Mucosa of rectum (tissue), 2 donors: Measurements from ENCODE around the gene SLC29A1.
"Not testable (repeated sequence)": the region's sequence is repeated elsewhere in the genome, so short reads cannot be mapped to it uniquely, and the experiment has no call there.

Experiments
- H3K27ac ChIP-seq, 2 donors: one replicate each; pipeline ENCODE4 v1.7.0; 2013; ENCODE audit warnings: inconsistent platforms in 2 of 2, low read depth in 2 of 2, low read length in 2 of 2
- H3K27me3 ChIP-seq, 2 donors: one replicate each; pipeline ENCODE4 v1.7.0; 2013; ENCODE audit warnings: low read length in 2 of 2; ENCODE audit not compliant: control insufficient read depth in 2 of 2, insufficient read depth in 2 of 2
- H3K36me3 ChIP-seq, 2 donors: one replicate each; pipeline ENCODE4 v1.7.0; 2013; ENCODE audit warnings: low read length in 2 of 2; ENCODE audit not compliant: control insufficient read depth in 2 of 2, insufficient read depth in 2 of 2
- H3K4me1 ChIP-seq, 2 donors: one replicate each; pipeline ENCODE4 v1.7.0; 2013; ENCODE audit warnings: low read length in 2 of 2, mild to moderate bottlenecking in 1 of 2; ENCODE audit not compliant: control insufficient read depth in 2 of 2, insufficient read depth in 2 of 2
- H3K4me3 ChIP-seq, 2 donors: one replicate each; pipeline ENCODE4 v1.7.0; 2013; ENCODE audit warnings: low read length in 2 of 2
- H3K9ac ChIP-seq, 2 donors: one replicate each; pipeline ENCODE4 v1.7.0; 2013; ENCODE audit warnings: low read length in 2 of 2, low read depth in 1 of 2, mild to moderate bottlenecking in 1 of 2
- H3K9me3 ChIP-seq, 2 donors: one replicate each; pipeline ENCODE4 v1.7.0; 2013; ENCODE audit warnings: low read length in 2 of 2; ENCODE audit not compliant: control insufficient read depth in 2 of 2
- donor health status: healthy.
- donor health status: Normal muscosa, but diverticular disease.

SLC29A1 gene

DNA sequence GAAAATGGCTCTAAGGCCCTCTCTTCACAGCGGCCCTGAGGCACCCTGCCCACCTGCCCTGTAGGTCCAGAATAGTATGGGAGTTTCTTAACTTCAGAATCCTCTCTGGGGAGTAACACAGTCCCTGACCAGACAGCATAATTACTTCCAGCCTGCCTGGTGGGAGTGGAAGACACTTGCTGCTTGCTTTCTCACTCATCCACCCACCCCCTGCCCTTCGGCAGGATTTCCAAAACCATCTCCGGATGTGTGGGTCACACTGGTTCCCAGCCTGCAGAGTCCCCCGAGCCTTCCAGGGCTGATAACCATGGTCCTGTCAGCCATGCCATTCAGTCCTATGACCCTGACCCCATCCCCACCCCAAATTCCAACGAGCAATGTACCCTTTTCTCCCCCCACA is 5.4 kb downstream of the SLC29A1 start:
- no peaks in the 10 kb centered on the region for H3K9me3 ChIP-seq
- no peak overlapping the region for H3K9ac ChIP-seq
- H3K27me3 ChIP-seq: no peaks in the 10 kb centered on the region
- no peak overlapping the region for H3K4me3 ChIP-seq
- peaks cover 8 to 10% of the 10 kb centered on the region in 2 donors for H3K4me1 ChIP-seq
- H3K36me3 ChIP-seq: peaks cover 0 to 3% of the 10 kb centered on the region in 2 donors
- no peak overlapping the region for H3K27ac ChIP-seq

DNA sequence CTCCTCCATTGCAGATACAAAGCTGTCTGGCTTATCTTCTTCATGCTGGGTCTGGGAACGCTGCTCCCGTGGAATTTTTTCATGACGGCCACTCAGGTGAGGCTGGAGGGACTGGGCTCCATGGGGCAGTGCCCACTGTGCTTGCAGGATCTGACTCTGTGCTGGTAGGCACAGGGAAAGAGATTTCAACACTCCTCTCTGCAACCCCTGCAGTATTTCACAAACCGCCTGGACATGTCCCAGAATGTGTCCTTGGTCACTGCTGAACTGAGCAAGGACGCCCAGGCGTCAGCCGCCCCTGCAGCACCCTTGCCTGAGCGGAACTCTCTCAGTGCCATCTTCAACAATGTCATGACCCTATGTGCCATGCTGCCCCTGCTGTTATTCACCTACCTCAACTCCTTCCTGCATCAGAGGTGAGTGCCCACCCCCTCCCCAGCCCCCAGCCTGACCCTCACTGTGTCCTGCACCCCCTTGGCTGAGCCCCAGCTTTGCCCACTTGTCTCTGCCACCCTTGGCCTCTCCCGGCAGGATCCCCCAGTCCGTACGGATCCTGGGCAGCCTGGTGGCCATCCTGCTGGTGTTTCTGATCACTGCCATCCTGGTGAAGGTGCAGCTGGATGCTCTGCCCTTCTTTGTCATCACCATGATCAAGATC is 6.1 kb downstream of the SLC29A1 start:
- Histone ChIP-seq H3K36me3 (peaks cover 0 to 3% of the 10 kb centered on the region in 2 donors), H3K9me3 (no peaks in the 10 kb centered on the region), H3K27me3 (no peaks in the 10 kb centered on the region), H3K9ac (no peak overlapping the region), H3K4me3 (no peak overlapping the region), H3K27ac (no peak overlapping the region), H3K4me1 (peaks cover 7 to 10% of the 10 kb centered on the region in 2 donors)

GRCh38 chr6:44230034-44230675 is 6.8 kb downstream of the SLC29A1 start:
- Histone ChIP-seq H3K27me3 (no peaks in the 10 kb centered on the region), H3K9me3 (no peaks in the 10 kb centered on the region), H3K4me1 (peaks cover 13 to 16% of the 10 kb centered on the region in 2 donors), H3K36me3 (peaks cover 0 to 3% of the 10 kb centered on the region in 2 donors), H3K4me3 (no peak overlapping the region), H3K27ac (no peak overlapping the region), H3K9ac (no peak overlapping the region)

DNA sequence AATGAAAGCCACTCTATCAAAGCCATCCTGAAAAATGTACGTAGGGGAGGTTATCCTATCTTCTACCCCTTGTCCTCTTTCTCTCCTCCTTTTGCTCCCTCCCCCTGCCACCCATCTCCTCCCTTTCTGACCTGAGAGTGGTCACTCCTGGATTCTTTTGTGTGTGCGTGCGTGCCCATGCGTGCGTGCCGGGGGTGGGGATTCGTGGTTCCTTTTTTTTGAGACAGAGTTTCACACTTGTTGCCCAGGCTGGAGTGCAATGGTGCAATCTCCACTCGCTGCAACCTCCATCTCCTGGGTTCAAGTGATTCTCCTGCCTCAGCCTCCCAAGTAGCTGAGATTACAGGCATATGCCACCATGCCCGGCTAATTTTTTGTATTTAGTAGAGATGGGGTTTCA is 8.0 kb downstream of the SLC29A1 start:
- H3K27me3 ChIP-seq, H3K9me3 ChIP-seq, H3K27ac ChIP-seq, H3K4me3 ChIP-seq, H3K36me3 ChIP-seq, H3K9ac ChIP-seq: not testable (repeated sequence)
- peaks cover 13% of the 10 kb centered on the region in 2 donors for H3K4me1 ChIP-seq

DNA sequence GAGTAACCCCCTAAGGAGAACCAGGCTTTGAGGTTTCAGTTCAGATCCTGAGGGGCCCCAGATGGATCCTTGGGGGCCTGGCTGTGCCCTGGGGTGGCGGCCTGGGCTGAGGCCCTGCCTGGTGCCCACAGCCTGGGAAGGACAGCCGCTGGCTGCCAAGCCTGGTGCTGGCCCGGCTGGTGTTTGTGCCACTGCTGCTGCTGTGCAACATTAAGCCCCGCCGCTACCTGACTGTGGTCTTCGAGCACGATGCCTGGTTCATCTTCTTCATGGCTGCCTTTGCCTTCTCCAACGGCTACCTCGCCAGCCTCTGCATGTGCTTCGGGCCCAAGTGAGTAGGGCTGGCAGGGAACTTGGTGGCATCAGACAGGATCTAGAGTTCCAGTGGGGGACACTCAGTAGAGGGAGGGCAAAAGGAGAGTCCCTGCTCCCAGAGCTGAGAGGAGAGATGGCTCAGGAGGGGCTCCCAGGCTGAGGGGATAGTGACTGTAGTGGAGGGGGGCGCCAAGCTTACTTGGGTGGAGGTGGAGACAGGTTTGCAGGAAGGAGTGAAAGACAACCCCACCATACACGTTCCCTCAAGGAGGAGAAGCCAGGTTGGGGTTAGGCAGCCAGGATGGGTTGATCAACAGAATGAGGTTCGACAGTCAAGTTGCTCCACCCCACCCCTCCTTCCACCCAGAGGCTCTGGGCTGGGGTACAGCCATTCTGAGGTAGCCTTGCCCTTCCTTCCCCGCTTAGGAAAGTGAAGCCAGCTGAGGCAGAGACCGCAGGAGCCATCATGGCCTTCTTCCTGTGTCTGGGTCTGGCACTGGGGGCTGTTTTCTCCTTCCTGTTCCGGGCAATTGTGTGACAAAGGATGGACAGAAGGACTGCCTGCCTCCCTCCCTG is 9.5 kb downstream of the SLC29A1 start:
- peak overlapping the region in 1 of 2 donors; percentile 38 for H3K27ac ChIP-seq
- no peaks in the 10 kb centered on the region for H3K27me3 ChIP-seq
- no peak overlapping the region for H3K4me3 ChIP-seq
- no peaks in the 10 kb centered on the region for H3K9me3 ChIP-seq
- H3K4me1 ChIP-seq: peaks cover 19 to 21% of the 10 kb centered on the region in 2 donors
- H3K9ac ChIP-seq: no peak overlapping the region
- peaks cover 0 to 3% of the 10 kb centered on the region in 2 donors for H3K36me3 ChIP-seq

GRCh38 chr6:44233567-44234100 is 10.2 kb downstream of the SLC29A1 start:
- Histone ChIP-seq H3K36me3 (peaks cover 0 to 3% of the 10 kb centered on the region in 2 donors), H3K9ac (no peak overlapping the region)

GRCh38 chr6:44234101-44235025 is 11.0 kb downstream of the SLC29A1 start:
- H3K36me3 ChIP-seq: peaks cover 0 to 3% of the 10 kb centered on the region in 2 donors

More at GRCh38 chr6:44233567-44234100, 10.2 kb downstream of the SLC29A1 start:
- Histone ChIP-seq H3K4me3 (no peak overlapping the region), H3K27ac (peak overlapping the region in 1 of 2 donors; percentile 38), H3K4me1 (peaks cover 19 to 24% of the 10 kb centered on the region in 2 donors), H3K9me3 (no peaks in the 10 kb centered on the region), H3K27me3 (no peaks in the 10 kb centered on the region)

DNA sequence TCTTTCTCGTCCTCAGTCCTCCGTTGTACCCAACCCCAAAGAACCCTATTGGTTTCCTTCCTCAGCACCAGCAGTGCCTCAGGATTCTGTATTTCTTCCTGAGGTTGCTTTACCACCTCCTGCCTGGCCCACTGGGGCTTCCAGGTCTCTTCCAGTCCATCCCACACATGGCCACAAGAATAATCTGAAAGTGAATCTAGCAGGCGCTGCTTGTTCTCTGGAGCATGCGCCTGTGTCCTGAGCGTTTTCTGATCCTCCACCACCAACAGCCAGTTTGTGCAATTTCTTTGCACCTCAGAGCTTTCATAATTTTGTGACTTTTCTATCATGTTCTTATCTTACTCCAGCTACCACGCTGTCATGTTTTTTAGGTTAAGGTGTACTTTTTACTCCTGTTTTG is 11.9 kb downstream of the SLC29A1 start:
- peaks cover 19 to 24% of the 10 kb centered on the region in 2 donors for H3K4me1 ChIP-seq
- H3K4me3 ChIP-seq: no peak overlapping the region
- no peak overlapping the region for H3K9ac ChIP-seq
- H3K9me3 ChIP-seq: no peaks in the 10 kb centered on the region
- no peaks in the 10 kb centered on the region for H3K36me3 ChIP-seq
- H3K27me3 ChIP-seq: no peaks in the 10 kb centered on the region
- H3K27ac ChIP-seq: peak overlapping the region in 1 of 2 donors; percentile 1

More at GRCh38 chr6:44234101-44235025, 11.0 kb downstream of the SLC29A1 start:
- H3K4me3 ChIP-seq: no peak overlapping the region
- H3K9me3 ChIP-seq: no peaks in the 10 kb centered on the region
- H3K27me3 ChIP-seq: no peaks in the 10 kb centered on the region
- peaks cover 19 to 24% of the 10 kb centered on the region in 2 donors for H3K4me1 ChIP-seq
- H3K9ac ChIP-seq: peak overlapping the region in 1 of 2 donors; percentile 24
- H3K27ac ChIP-seq: peak overlapping the region in 1 of 2 donors; percentile 1

DNA sequence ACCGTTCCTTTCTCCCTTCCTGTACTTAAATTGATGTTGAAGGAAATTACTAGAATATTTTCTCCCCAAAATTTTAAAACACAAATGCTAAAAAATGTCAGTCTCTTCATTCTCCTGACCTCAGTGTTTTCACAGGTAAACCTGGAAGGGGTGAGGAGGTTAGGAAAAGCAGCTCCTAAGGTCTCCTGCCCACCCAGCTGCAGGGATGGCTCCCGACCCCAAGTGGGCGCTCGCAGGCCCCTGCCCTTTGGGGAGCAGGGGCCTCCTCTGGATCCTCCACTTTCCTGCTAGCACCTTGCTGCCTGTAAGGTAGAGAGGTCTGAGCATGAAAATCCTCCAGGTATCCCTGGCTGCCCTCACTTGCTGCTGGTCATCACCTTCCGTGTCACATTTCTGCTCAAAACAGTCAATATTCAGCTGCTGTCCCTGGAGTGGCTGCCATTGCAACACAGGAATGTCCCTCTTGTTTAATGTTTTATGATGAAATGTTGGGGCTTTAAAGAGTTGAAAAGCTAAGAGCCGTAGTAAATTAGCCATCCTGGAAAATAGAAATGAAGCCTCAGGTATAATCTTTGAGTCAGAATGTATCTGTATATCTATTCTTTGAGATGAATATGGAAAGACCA is 12.6 kb downstream of the SLC29A1 start:
- no peak overlapping the region for H3K27ac ChIP-seq
- H3K9me3 ChIP-seq: no peaks in the 10 kb centered on the region
- H3K4me1 ChIP-seq: peaks cover 19 to 24% of the 10 kb centered on the region in 2 donors
- no peaks in the 10 kb centered on the region for H3K27me3 ChIP-seq
- no peak overlapping the region for H3K4me3 ChIP-seq
- H3K9ac ChIP-seq: no peak overlapping the region
- H3K36me3 ChIP-seq: no peaks in the 10 kb centered on the region
